GM23338 (cell line): ENCODE results near the gene ARHGAP10.

ENCODE experiments used
- CREB1 ChIP-seq: fragments of 250-450 bp; sonication (Bioruptor Pico); IDR thresholded peaks from 2 replicates; pipeline ENCODE4 v1.5.0; 2020; ENCODE audit warnings: low read depth, mild to moderate bottlenecking, moderate library complexity
- CTCF ChIP-seq, 2 experiments: fragments of 200-600 bp in 1 of 2; sonication (generic) in 1 of 2; conservative IDR thresholded peaks; 2 replicates each; pipeline versions ENCODE4 v1.5.1 to v1.6.1; 2016 to 2017; ENCODE audit warnings: antibody characterized with exemption in 2 of 2, low read depth in 2 of 2, mild to moderate bottlenecking in 2 of 2, moderate library complexity in 1 of 2
- EZH2 ChIP-seq: fragments of 200-600 bp; sonication (generic); IDR thresholded peaks from one replicate; pipeline ENCODE4 v1.8.0; 2017; ENCODE audit warnings: antibody characterized with exemption, mild to moderate bottlenecking, low read depth; ENCODE audit not compliant: unreplicated experiment
- EZH2phosphoT487 ChIP-seq: fragments of 200-600 bp; sonication (generic); IDR thresholded peaks from one replicate; pipeline ENCODE4 v1.8.1; 2018; ENCODE audit warnings: antibody characterized with exemption; ENCODE audit not compliant: unreplicated experiment
- JUNB ChIP-seq: IDR thresholded peaks from one replicate; pipeline ENCODE4 v1.6.1; 2016; ENCODE audit warnings: antibody characterized with exemption; ENCODE audit not compliant: unreplicated experiment
- POLR2AphosphoS5 ChIP-seq: IDR thresholded peaks from 2 replicates; pipeline ENCODE4 v1.6.1; 2016; ENCODE audit warnings: antibody characterized with exemption, low read depth
- REST ChIP-seq: IDR thresholded peaks from one replicate; pipeline ENCODE4 v1.6.1; 2018; ENCODE audit warnings: antibody characterized with exemption; ENCODE audit not compliant: unreplicated experiment
- STAT1 ChIP-seq: IDR thresholded peaks from one replicate; pipeline ENCODE4 v1.6.1; 2016; ENCODE audit warnings: antibody characterized with exemption; ENCODE audit not compliant: unreplicated experiment
- ZNF114 ChIP-seq: fragments of 250-450 bp; sonication (Bioruptor Pico); IDR thresholded peaks from 2 replicates; pipeline ENCODE4 v1.5.0; 2020; ENCODE audit warnings: mild to moderate bottlenecking, moderate library complexity
- TF ChIP-seq, protein P1 (sequence below): IDR thresholded peaks from 2 replicates; pipeline ENCODE4 v1.6.1; 2016; ENCODE audit warnings: antibody characterized with exemption
- TF ChIP-seq, protein P2 (sequence below): fragments of 250-450 bp; sonication (Bioruptor Pico); IDR thresholded peaks from 2 replicates; pipeline ENCODE4 v1.5.0; 2020; ENCODE audit warnings: mild to moderate bottlenecking, moderate library complexity

DNA sequence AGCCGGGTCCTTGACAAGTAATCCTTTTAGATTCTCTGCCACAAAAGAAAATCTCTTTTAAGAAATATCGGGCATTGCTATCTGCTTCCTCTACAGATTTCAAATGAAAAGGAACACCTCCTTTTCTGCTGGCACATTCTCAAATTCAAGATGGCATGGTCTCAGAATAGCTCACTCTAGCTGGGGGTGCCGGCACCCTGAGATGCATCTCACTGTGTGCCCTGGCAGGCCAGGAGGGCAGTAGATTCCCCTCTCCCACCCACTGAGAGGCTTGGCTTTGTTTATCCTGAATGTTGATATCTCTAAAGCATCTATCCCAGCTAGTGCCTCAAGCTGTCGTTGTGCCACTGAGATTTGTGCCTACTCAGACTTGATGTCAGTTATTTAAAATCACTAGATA lies 319.5 kb downstream of the ARHGAP10 start:
- TF ChIP-seq CTCF (conservative IDR thresholded peaks at IDR 0.05; ENCODE audit: low read depth in 2 of 2) (no peak), EZH2 (no peak), REST (no peak), POLR2AphosphoS5 (no peak), EZH2phosphoT487 (no peak), JUNB (no peak), CREB1 (CRISPR knock-in tag) (no peak), STAT1 (no peak), ZNF114 (CRISPR knock-in tag) (no peak)
- TF ChIP-seq, protein P1, sequence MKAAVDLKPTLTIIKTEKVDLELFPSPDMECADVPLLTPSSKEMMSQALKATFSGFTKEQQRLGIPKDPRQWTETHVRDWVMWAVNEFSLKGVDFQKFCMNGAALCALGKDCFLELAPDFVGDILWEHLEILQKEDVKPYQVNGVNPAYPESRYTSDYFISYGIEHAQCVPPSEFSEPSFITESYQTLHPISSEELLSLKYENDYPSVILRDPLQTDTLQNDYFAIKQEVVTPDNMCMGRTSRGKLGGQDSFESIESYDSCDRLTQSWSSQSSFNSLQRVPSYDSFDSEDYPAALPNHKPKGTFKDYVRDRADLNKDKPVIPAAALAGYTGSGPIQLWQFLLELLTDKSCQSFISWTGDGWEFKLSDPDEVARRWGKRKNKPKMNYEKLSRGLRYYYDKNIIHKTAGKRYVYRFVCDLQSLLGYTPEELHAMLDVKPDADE, result no peak
- TF ChIP-seq, protein P2, sequence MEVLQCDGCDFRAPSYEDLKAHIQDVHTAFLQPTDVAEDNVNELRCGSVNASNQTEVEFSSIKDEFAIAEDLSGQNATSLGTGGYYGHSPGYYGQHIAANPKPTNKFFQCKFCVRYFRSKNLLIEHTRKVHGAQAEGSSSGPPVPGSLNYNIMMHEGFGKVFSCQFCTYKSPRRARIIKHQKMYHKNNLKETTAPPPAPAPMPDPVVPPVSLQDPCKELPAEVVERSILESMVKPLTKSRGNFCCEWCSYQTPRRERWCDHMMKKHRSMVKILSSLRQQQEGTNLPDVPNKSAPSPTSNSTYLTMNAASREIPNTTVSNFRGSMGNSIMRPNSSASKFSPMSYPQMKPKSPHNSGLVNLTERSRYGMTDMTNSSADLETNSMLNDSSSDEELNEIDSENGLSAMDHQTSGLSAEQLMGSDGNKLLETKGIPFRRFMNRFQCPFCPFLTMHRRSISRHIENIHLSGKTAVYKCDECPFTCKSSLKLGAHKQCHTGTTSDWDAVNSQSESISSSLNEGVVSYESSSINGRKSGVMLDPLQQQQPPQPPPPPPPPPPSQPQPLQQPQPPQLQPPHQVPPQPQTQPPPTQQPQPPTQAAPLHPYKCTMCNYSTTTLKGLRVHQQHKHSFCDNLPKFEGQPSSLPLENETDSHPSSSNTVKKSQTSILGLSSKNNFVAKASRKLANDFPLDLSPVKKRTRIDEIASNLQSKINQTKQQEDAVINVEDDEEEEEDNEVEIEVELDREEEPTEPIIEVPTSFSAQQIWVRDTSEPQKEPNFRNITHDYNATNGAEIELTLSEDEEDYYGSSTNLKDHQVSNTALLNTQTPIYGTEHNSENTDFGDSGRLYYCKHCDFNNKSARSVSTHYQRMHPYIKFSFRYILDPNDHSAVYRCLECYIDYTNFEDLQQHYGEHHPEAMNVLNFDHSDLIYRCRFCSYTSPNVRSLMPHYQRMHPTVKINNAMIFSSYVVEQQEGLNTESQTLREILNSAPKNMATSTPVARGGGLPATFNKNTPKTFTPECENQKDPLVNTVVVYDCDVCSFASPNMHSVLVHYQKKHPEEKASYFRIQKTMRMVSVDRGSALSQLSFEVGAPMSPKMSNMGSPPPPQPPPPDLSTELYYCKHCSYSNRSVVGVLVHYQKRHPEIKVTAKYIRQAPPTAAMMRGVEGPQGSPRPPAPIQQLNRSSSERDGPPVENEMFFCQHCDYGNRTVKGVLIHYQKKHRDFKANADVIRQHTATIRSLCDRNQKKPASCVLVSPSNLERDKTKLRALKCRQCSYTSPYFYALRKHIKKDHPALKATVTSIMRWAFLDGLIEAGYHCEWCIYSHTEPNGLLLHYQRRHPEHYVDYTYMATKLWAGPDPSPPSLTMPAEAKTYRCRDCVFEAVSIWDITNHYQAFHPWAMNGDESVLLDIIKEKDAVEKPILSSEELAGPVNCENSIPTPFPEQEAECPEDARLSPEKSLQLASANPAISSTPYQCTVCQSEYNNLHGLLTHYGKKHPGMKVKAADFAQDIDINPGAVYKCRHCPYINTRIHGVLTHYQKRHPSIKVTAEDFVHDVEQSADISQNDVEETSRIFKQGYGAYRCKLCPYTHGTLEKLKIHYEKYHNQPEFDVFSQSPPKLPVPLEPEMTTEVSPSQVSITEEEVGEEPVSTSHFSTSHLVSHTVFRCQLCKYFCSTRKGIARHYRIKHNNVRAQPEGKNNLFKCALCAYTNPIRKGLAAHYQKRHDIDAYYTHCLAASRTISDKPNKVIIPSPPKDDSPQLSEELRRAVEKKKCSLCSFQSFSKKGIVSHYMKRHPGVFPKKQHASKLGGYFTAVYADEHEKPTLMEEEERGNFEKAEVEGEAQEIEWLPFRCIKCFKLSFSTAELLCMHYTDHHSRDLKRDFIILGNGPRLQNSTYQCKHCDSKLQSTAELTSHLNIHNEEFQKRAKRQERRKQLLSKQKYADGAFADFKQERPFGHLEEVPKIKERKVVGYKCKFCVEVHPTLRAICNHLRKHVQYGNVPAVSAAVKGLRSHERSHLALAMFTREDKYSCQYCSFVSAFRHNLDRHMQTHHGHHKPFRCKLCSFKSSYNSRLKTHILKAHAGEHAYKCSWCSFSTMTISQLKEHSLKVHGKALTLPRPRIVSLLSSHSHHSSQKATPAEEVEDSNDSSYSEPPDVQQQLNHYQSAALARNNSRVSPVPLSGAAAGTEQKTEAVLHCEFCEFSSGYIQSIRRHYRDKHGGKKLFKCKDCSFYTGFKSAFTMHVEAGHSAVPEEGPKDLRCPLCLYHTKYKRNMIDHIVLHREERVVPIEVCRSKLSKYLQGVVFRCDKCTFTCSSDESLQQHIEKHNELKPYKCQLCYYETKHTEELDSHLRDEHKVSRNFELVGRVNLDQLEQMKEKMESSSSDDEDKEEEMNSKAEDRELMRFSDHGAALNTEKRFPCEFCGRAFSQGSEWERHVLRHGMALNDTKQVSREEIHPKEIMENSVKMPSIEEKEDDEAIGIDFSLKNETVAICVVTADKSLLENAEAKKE (CRISPR knock-in tag), result no peak
